SK-N-SH (cell line): ENCODE results near the gene VPS9D1. TPM values are rescaled to one million over a fixed set of nuclear protein-coding genes. Genes with fewer than 3 reads are reported as not detected.

ENCODE experiments used
- CTCF ChIA-PET: fragments of 300-600, 350-600 bp; formaldehyde crosslinking; extraction: SDS; loops from one replicate; lab custom pipeline; 2021; lab: Yijun Ruan, JAX
- POLR2A ChIA-PET: fragments of 350-600 bp; sonication (Branson Sonifier 250); formaldehyde crosslinking; extraction: SDS; loops from one replicate; lab custom pipeline; 2020; ENCODE audit warnings: antibody characterized with exemption, inconsistent platforms; lab: Yijun Ruan, JAX
- DNase-seq: peaks from one replicate; pipeline ENCODE4 v3.0.0; 2012
- H2AFZ ChIP-seq: fragments of 200-600 bp; sonication (generic); 2 replicates; pipeline ENCODE4 v1.8.1; 2016; ENCODE audit warnings: antibody characterized with exemption, mild to moderate bottlenecking, low read depth
- H3F3A ChIP-seq: fragments of 200-600 bp; sonication (generic); replicated peaks from 2 replicates; pipeline ENCODE3; 2016; ENCODE audit warnings: antibody characterized with exemption, mild to moderate bottlenecking; ENCODE audit not compliant: insufficient read depth
- H3K27ac ChIP-seq, 2 experiments: fragments of 200-500 bp in 1 of 2; fragments of 200-600 bp in 1 of 2; sonication (Bioruptor generic) in 1 of 2; sonication (generic), shearing (Covaris generic) in 1 of 2; 2 replicates each; pipeline versions ENCODE4 v1.5.1 to v1.6.1; 2014 to 2016; ENCODE audit warnings: low read depth in 2 of 2, inconsistent platforms in 1 of 2, low read length in 1 of 2, mild to moderate bottlenecking in 1 of 2, mixed read lengths in 1 of 2
- H3K27me3 ChIP-seq: fragments of 200-600 bp; sonication (generic), shearing (Covaris generic); 2 replicates; pipeline ENCODE4 v1.6.1; 2016; ENCODE audit warnings: mixed run types; ENCODE audit not compliant: insufficient read depth
- H3K36me3 ChIP-seq, 2 experiments: fragments of 200-500 bp in 1 of 2; fragments of 200-600 bp in 1 of 2; sonication (Bioruptor generic) in 1 of 2; sonication (generic) in 1 of 2; replicated peaks in 1 of 2; 2 replicates each; pipeline versions ENCODE3 to v1.5.1; 2014 to 2016; ENCODE audit warnings: low read length in 1 of 2, mild to moderate bottlenecking in 1 of 2; ENCODE audit not compliant: insufficient read depth in 2 of 2, control insufficient read depth in 1 of 2
- H3K4me1 ChIP-seq, 2 experiments: fragments of 200-500 bp in 1 of 2; fragments of 200-600 bp in 1 of 2; sonication (Bioruptor generic) in 1 of 2; sonication (generic), shearing (Covaris generic) in 1 of 2; 2 replicates each; pipeline versions ENCODE4 v1.5.1 to v1.6.1; 2014 to 2016; ENCODE audit warnings: low read depth in 1 of 2, low read length in 1 of 2, mixed run types in 1 of 2; ENCODE audit not compliant: insufficient read depth in 2 of 2, control insufficient read depth in 1 of 2
- H3K4me2 ChIP-seq: fragments of 200-600 bp; sonication (generic), shearing (Covaris generic); 2 replicates; pipeline ENCODE4 v1.6.1; 2017; ENCODE audit warnings: mixed run types
- H3K4me3 ChIP-seq, 2 experiments: fragments of 200-500 bp in 1 of 2; fragments of 200-600 bp in 1 of 2; sonication (Bioruptor generic) in 1 of 2; sonication (generic), shearing (Covaris generic) in 1 of 2; 2 replicates each; pipeline versions ENCODE4 v1.5.1 to v1.8.1; 2014 to 2016; ENCODE audit warnings: low read depth in 2 of 2, inconsistent platforms in 1 of 2, low read length in 1 of 2, mild to moderate bottlenecking in 1 of 2, mixed read lengths in 1 of 2, moderate library complexity in 1 of 2
- H3K79me2 ChIP-seq: fragments of 200-600 bp; sonication (generic); 2 replicates; pipeline ENCODE4 v1.8.1; 2017; ENCODE audit warnings: mild to moderate bottlenecking; ENCODE audit not compliant: insufficient read depth
- H3K9ac ChIP-seq: fragments of 200-600 bp; sonication (generic); 2 replicates; pipeline ENCODE4 v1.6.1; 2017; ENCODE audit warnings: mixed run types
- H3K9me2 ChIP-seq: fragments of 200-600 bp; sonication (generic); 2 replicates; pipeline ENCODE4 v1.6.1; 2017; ENCODE audit warnings: mixed run types
- H3K9me3 ChIP-seq: fragments of 200-600 bp; sonication (generic); 2 replicates; pipeline ENCODE4 v1.6.1; 2017; ENCODE audit warnings: mixed run types, mild to moderate bottlenecking, moderate library complexity
- H4K20me1 ChIP-seq: fragments of 200-600 bp; sonication (generic); 2 replicates; pipeline ENCODE4 v1.6.1; 2017; ENCODE audit warnings: mild to moderate bottlenecking, mixed run types; ENCODE audit not compliant: insufficient read depth
- FOSL2 ChIP-seq: IDR thresholded peaks from 2 replicates; pipeline ENCODE4 v1.4.0; 2012; ENCODE audit warnings: low read depth, mild to moderate bottlenecking, moderate library complexity, borderline replicate concordance
- GATA2 ChIP-seq: sonication (generic); formaldehyde crosslinking; IDR thresholded peaks from 2 replicates; pipeline ENCODE4 v1.5.0; 2020; ENCODE audit warnings: mild to moderate bottlenecking, missing genetic modification reagents
- MEF2A ChIP-seq: IDR thresholded peaks from 2 replicates; pipeline ENCODE4 v1.4.0; 2012; ENCODE audit warnings: low read depth, borderline replicate concordance
- NFIC ChIP-seq: IDR thresholded peaks from 2 replicates; pipeline ENCODE4 v1.4.0; 2012; ENCODE audit warnings: borderline replicate concordance
- RAD21 ChIP-seq: IDR thresholded peaks from 2 replicates; pipeline ENCODE4 v1.6.1; 2012; ENCODE audit warnings: mild to moderate bottlenecking, low read length
- RCOR1 ChIP-seq: fragments of 150-350 bp; IDR thresholded peaks from 2 replicates; pipeline ENCODE4 v1.6.1; 2017; ENCODE audit warnings: antibody characterized with exemption, low read length
- RXRA ChIP-seq: IDR thresholded peaks from 2 replicates; pipeline ENCODE4 v1.4.0; 2012; ENCODE audit warnings: low read depth, mild to moderate bottlenecking, borderline replicate concordance
- SIN3A ChIP-seq: IDR thresholded peaks from 2 replicates; pipeline ENCODE4 v1.6.1; 2012; ENCODE audit warnings: low read depth, mild to moderate bottlenecking, low read length, moderate library complexity, borderline replicate concordance
- TEAD4 ChIP-seq: IDR thresholded peaks from 2 replicates; pipeline ENCODE4 v1.4.0; 2012; ENCODE audit warnings: mild to moderate bottlenecking, borderline replicate concordance; ENCODE audit not compliant: insufficient read depth
- WGBS: methylation state at CpG from one replicate; pipeline ENCODE4 v1.1.6; 2017; ENCODE audit warnings: low lambda C conversion rate; 5-methylcytosine and 5-hydroxymethylcytosine counted together
- polyA plus RNA-seq, 3 experiments: library from polyadenylated mRNA; depleted of rRNA; stranded (reverse); fragments of >200 nt; gene quantifications; 2 replicates each; pipeline ENCODE4 v1.2.3, GENCODE V29; 2012
- TF ChIP-seq, protein P1 (sequence below): fragments of 150-350 bp; IDR thresholded peaks from 2 replicates; pipeline ENCODE4 v1.6.1; 2017; ENCODE audit warnings: antibody characterized with exemption, low read length, low read depth, borderline replicate concordance
- TF ChIP-seq, protein P2 (sequence below): IDR thresholded peaks from 2 replicates; pipeline ENCODE4 v1.4.0; 2012; ENCODE audit warnings: low read depth

Gene VPS9D1
- polyA plus RNA-seq, 1 of the 3 experiments (the other 2 are of a cell fraction): 10.1 TPM

DNA sequence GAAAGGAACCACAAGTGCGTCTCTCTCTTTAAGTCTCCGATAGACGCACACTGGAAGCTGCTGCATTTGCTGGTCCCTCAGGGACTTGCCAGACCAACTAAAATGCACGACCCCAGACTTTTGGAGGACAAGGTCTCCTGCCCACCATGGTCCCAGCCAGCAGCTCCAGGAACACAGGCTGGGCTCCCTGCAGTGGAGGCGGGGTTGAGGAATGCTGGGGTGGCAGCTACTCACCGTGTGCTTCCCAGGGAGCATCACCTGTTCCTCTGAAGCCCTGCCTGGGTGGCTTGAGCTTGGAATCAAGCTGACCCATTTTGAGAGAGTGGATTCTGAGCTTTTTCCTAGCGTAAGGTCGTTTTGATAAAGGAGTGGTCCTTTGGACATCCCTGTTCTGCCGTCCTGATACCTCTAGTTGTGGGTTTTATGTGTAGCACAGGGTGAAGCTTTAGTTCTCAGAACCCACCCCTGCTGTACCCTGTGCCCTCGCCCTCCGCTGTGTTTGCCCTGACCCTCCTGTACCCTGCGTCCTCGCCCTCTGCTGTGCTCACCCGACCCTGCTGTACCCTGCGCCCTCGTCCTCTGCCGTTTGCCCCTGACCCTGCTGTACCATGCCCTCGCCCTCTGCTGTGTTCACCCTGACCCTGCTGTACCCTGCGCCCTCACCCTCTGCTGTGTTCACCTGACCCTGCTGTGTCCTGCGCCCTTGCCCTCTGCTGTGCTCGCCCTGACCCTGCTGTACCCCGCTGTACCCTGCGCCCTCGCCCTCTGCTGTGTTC, 11.6 kb upstream of the VPS9D1 start:
- ChIA-PET POLR2A (no interaction called here), CTCF (interaction anchor here (1.0 kb wide), 1 partner anchor 61 kb away, joined by 4 read pairs; no protein-coding TSS in a partner anchor)
- no peaks in the 10 kb centered on the region for H3K9me3 ChIP-seq
- H3K4me1 ChIP-seq: no peaks in the 10 kb centered on the region; a peak in 1 of 4 replicates
- H3K9me2 ChIP-seq: no peaks in the 10 kb centered on the region
- no peak overlapping the region for H2AFZ ChIP-seq
- H3K4me3 ChIP-seq: no peak overlapping the region
- H3K9ac ChIP-seq: no peak overlapping the region
- peaks cover 26% of the 10 kb centered on the region; the same call in 1 of the 2 replicates for H3K79me2 ChIP-seq
- 85% methylated on average over 12 of the region's 24 CpGs for WGBS
- H3K36me3 ChIP-seq: peaks cover 46 to 55% of the 10 kb centered on the region in 2 experiments
- no peak overlapping the region for H3K4me2 ChIP-seq
- no peak for DNase-seq
- peaks cover 7% of the 10 kb centered on the region for H3F3A ChIP-seq
- TF ChIP-seq, protein P1, sequence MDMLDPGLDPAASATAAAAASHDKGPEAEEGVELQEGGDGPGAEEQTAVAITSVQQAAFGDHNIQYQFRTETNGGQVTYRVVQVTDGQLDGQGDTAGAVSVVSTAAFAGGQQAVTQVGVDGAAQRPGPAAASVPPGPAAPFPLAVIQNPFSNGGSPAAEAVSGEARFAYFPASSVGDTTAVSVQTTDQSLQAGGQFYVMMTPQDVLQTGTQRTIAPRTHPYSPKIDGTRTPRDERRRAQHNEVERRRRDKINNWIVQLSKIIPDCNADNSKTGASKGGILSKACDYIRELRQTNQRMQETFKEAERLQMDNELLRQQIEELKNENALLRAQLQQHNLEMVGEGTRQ: no peak
- no peak for TF ChIP-seq RCOR1
- TF ChIP-seq RXRA: no peak
- no peak for TF ChIP-seq NFIC
- no peak for TF ChIP-seq TEAD4
- TF ChIP-seq GATA2: no peak
- TF ChIP-seq, protein P2, sequence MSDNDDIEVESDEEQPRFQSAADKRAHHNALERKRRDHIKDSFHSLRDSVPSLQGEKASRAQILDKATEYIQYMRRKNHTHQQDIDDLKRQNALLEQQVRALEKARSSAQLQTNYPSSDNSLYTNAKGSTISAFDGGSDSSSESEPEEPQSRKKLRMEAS: no peak
- no peak for TF ChIP-seq RAD21
- TF ChIP-seq FOSL2: no peak
- TF ChIP-seq MEF2A: no peak
- TF ChIP-seq, all 33 proteins: peak for 0
- Histone ChIP-seq H4K20me1 (no peaks in the 10 kb centered on the region; the same call in 1 of the 2 replicates), H3K27ac (no peak overlapping the region), H3K27me3 (no peaks in the 10 kb centered on the region)

GRCh38 chr16:89730610-89731234, 10.0 kb upstream of the VPS9D1 start:
- no peak for DNase-seq
- H3F3A ChIP-seq: peaks cover 6% of the 10 kb centered on the region
- no peak overlapping the region for H2AFZ ChIP-seq
- peaks cover 34 to 53% of the 10 kb centered on the region in 2 experiments for H3K36me3 ChIP-seq
- H3K4me2 ChIP-seq: no peak overlapping the region
- H3K4me1 ChIP-seq: no peaks in the 10 kb centered on the region; a peak in 1 of 4 replicates
- no peaks in the 10 kb centered on the region for H3K9me2 ChIP-seq
- WGBS: 94% methylated on average over 14 of the region's 22 CpGs
- H3K9me3 ChIP-seq: no peaks in the 10 kb centered on the region
- no peak overlapping the region for H3K27ac ChIP-seq
- H3K4me3 ChIP-seq: no peak overlapping the region
- 0 out of 2 replicates have a peak, but pooled peaks cover under 1% of the 10 kb centered on the region for H4K20me1 ChIP-seq
- CTCF ChIA-PET: interaction anchor here (1.2 kb wide), 1 partner anchor 130 kb away, joined by 3 read pairs; no protein-coding TSS in a partner anchor
- no peak for TF ChIP-seq SIN3A
- POLR2A ChIA-PET: no interaction called here
- H3K9ac ChIP-seq: no peak overlapping the region
- no peaks in the 10 kb centered on the region for H3K27me3 ChIP-seq
- peaks cover 30% of the 10 kb centered on the region for H3K79me2 ChIP-seq
